AG08395 (cell line): ENCODE results near the gene KCNJ14.

Experiments used
- DNase-seq: peaks from one replicate; pipeline ENCODE4 v3.0.0; 2012; ENCODE audit warnings: mixed read lengths, low spot score

KCNJ14 gene

DNA sequence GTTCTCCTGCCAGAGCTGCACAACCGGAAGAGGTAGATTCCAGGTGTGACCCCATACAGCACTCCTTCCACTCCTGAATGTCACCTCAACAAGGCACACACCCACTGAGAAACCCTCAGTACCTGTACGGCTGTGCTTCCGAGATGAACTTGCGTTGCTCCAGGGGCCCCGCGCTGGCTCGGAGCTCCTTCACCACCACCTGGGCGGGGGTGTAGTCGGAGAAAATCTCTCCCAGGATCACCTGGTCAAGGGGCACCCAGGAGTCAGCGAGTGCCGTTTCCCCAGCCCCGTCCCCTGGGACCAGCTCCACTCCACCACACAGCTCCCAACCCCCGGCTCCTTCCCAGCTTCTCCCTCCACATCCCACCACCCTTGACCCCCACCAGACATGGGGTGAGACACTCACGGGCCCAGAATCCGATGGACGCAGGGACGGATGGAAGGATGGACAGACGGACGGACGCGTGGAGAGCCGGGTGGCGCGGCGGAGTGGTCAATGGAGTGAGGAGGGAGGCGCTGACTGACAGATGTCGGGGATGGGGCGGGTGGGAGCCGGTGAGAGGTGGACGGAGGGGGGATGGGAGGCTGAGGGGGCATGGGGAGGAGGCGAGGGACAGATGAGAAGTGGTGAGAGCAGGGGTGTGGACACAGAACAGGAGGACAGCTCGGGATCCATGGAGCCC lies 53.5 kb downstream of the KCNJ14 start:
- DNase-seq = no peak

DNA sequence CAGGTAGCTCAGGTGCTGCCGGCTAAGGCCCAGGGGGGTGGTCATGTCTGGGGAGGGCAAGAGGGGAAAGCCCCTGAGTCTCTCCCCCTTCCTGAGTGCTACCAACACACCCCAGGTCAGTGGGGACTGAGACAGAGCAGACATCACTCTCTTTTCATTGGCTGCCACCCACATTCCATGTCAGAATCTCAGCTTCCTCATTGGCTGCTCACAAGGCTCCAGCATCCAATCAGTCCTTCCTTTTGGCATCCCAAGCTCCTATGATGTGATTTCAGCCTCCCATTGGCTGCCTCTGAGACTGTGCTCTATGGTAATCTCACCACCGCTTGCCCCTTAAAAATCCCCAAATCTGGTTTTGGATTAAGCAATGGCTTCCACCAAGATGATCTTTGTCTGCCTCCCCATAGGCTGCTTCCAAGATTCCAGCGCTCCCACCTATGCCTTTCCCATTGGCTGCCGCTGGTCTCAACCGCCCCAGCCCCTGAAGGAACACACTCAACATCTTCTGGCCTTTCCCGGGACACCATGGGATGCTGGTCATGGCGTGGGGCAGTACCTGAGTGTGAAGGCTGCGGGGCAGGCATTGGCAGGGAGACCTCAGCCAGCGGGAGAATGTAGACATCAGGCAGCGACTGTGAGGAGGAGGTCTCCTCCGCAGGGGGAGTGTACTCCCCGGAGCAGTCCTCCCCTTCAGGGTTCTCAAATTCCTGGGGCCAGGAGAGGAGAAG lies 54.3 kb downstream of the KCNJ14 start:
- DNase-seq = no peak

DNA sequence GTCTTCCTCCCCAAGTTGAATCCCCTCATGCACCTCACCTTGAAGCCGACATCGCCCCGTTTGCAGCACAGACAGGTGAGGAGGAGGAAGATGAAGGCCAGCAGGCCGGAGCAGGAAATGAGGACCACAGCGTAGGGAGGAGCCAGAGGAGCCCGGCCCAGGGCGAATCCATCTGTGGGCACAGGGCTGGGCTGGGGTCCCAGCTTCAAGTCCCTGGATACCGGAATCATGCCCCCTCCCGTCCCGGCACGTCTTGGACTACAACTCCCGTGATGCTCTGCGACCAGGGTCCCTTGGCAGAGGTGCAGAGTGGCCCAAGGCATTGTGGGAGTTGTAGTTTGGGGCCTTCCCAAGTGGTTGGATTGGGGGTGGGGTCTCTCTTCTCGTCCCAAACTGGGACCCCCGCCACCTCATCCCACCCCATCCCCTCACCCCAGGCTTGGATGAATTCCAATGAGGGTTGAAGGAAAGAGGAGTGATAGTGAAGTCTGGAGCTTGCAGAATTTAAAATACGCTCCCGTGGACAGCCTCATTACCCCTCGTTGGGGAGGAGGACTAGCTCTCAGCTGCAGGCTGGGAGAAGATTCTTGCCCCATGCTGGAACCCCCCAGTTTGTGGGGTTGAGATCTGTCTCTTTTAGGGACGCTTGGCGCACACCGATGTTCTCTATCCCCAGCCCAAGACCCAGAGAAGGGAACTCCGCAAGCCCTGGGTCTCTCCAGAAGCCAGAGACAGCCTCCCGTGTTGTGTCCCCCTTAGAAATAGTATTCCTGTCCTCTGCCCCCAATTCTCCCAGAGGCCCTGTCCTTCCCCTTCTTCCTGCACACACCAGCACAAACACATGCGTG lies 55.3 kb downstream of the KCNJ14 start:
- peak; percentile 56 for DNase-seq

DNA sequence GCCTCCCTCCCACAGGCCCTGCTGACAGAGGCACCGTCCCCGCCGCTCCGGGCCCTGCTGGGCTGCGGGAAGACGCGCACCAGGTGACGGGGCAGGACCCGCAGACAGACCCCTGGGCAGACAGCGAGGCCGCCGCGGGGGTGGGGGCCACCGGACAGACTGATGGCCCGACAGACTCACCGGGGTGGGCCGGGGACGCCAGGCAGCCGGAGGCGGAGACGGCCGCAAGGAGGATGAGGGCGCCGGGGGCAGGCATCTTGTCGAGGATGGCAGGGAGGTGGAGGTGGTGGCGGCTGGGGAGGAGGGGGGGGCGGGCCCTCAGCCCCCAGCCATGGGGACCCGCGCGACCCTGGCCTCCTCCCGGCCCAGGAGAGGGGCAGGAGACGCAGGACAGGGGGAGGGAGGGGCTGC lies 56.0 kb downstream of the KCNJ14 start:
- no peak for DNase-seq

DNA sequence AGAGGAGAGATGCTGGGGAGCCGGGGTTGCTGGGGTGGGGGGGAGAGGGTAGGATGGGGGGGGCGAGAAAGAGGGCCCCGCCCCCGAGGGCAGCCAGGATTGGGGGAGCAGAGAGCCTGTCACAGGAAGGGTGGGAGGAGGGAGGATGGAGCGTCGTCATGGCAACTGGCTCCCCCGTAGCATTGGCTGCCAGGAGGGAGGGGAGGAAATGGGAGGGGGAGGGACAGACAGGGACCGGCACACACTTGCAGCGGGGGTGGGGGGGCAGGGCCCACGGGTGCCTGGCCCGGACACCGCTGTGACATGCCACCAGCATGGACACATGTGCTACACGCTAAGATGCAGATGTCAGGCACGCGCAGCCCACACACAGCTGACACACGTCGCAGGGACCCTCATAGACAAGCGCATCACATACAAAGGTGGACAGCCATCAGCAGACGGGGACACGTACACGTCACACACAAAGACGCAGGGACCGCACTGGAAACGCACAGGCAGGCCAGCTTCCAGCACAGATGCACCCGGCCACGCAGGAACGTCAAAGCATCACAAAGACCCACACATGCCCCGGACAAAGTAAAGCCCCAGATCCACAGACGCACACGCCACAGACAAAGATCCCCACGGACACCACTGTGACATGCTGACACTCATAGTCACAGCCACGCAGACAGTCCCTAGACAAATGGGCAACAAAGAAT lies 56.6 kb downstream of the KCNJ14 start, which contains the start of gene LMTK3:
LMTK3 (minus strand) TSS at position 36 of the 704 bp plus-strand sequence. CDS start 259 bp downstream, outside the sequence.
- no peak for DNase-seq

DNA sequence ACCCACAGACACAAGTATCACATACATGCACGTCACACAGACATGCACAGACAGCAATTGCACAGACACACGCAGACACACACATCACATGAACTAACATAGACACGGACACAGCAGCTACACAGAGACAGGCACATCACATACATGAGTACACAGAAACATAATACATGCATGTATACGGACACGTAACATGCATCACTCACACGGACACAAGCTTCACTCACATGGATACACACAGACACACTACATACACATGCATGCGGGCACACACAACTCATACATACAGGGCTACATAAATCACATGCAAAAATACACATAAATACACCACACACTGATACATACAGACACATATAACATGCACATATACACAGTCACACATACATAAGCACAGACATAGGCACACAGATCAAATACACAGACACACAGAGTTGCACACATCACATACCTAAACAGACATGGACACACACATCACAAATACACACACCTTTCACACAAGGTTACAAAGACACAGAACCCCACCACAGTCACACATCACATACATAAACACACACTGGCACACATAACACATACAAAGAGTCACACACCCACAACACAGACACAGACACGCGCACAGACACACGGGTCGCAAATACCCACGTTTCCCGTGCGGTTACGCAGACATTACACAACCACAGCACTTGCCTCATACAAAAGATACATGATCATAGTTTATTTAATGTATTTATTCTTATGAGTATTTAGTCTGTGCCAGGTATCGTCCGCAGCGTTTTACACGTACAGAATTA lies 57.3 kb downstream of the KCNJ14 start:
- no peak for DNase-seq

DNA sequence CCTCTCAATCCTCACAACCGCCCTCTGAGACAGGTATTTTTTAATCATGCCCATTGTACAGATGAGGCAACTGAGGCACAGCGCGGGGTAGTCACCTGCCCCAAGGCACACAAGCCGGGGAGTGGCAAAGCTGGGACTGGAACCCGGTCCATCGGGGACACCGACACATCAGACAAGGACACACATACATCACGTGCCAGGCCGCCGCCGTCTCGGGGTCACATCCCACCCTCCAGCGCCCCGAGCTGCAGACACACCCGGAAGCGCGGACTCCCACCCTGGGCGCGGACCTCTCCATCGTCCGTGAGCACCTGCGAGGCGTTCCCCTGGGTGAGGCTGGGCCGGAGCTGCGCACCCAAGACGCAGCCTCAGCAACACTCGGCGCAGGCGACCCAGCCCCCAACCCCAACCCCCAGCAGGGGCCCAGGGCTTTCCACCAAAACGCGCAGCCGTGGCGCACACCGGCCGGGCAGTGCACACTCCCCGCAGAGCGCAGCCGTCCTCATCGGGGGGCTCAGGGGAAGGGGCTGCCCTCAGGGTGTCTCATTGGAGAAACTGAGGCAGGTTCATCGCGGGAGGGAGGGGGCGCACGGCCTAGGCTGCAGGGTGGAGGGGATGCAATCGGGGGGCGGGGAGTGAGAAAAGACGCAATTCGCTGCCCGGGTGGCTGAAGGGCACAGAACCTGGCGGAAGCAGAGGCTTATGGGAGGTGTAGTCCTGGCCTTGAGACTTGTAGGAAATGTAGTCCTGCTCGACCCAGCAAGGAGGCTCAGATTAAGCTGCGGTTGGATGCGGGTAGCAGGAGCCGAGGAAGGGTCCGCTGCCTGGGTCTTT lies 58.1 kb downstream of the KCNJ14 start:
- peak; percentile 75 for DNase-seq

DNA sequence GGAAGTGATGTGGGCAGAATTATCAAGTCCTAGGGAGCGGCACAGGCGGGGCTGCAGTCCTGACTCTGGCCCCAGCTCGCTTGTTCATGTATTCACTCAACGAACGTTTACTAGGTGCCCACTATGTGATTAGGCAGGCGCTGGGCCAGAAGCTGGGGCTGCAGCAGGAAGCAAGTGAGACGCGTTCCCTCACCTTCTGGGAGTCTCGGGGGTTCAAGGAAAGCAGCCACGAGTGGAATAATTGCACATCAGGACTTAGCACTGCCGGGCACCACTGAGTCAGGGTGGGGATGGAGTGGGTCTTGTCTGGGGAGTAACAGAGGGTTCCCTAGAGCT lies 58.7 kb downstream of the KCNJ14 start:
- DNase-seq = no peak

DNA sequence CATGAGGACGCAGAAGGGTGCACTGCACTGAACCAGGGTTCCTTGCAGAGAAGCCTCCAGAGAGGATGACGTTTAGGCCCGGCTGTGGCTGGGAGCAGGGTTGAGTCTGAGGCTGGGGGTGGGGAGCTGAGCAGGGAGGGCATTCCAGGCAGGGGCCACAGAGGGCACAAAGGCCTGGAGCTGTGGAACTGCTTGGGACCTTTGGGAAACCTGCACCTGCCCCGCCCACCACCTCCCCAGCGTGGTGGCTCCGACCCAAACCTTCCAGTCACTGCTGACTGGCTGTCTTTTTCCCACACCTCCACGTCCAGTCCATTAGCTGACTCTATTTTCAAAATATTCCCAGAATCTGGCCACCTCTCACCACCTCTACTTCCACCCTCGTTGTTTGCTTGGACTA lies 61.2 kb downstream of the KCNJ14 start:
- no peak for DNase-seq
